GM12891 (cell line): ENCODE results near the gene CXCR5.

Experiments used
- PAX5 ChIP-seq: IDR thresholded peaks from 2 replicates; pipeline ENCODE4 v1.6.1; 2011; ENCODE audit warnings: low read length, moderate library complexity, mild to moderate bottlenecking; ENCODE audit not compliant: insufficient read depth, severe bottlenecking
- POLR2A ChIP-seq: IDR thresholded peaks from 2 replicates; pipeline ENCODE4 v1.6.1; 2011; ENCODE audit warnings: low read depth, low read length, control low read depth
- POLR2AphosphoS5 ChIP-seq: IDR thresholded peaks from 2 replicates; pipeline ENCODE4 v1.6.1; 2011; ENCODE audit warnings: low read depth, low read length, control low read depth
- POU2F2 ChIP-seq: IDR thresholded peaks from 2 replicates; pipeline ENCODE4 v1.6.1; 2011; ENCODE audit warnings: low read depth, mild to moderate bottlenecking, control low read depth, low read length, moderate library complexity
- TAF1 ChIP-seq: IDR thresholded peaks from 2 replicates; pipeline ENCODE4 v1.6.1; 2011; ENCODE audit warnings: low read depth, low read length, control low read depth

GRCh38 chr11:118913411-118914125, 29.9 kb downstream of the CXCR5 start:
- TF ChIP-seq POLR2A (no peak), TAF1 (no peak), POLR2AphosphoS5 (no peak), PAX5 (no peak), POU2F2 (no peak)
